ENCODE data around the gene MAPKAP1.

The MAPKAP1 gene

GRCh38 chr9:125706651-125707471 lies at the start of gene MAPKAP1:
MAPKAP1 (minus strand) TSS chr9:125707208; CDS start chr9:125672574, 34,634 bp downstream.
- no peak for TF ChIP-seq CTCF (IDR thresholded peaks at IDR 0.05; ENCODE audit: insufficient read depth, low read depth, low read length, missing control alignments)
- peak within 1 kb of the TSS; percentile 60 for H3K4me3 ChIP-seq (ENCODE audit: low read length)
- peak; percentile 97 for DNase-seq (ENCODE audit: low read depth)

GRCh38 chr9:125756518-125756917 lies 49.5 kb upstream of the MAPKAP1 start:
- H3K4me3 ChIP-seq (ENCODE audit: low read length) = no peak overlapping the region
- TF ChIP-seq CTCF (IDR thresholded peaks at IDR 0.05; ENCODE audit: insufficient read depth, low read depth, low read length, missing control alignments) = no peak
- DNase-seq (ENCODE audit: low read depth) = no peak

GRCh38 chr9:125755340-125755739 lies 48.3 kb upstream of the MAPKAP1 start:
- no peak overlapping the region for H3K4me3 ChIP-seq (ENCODE audit: low read length)
- TF ChIP-seq CTCF (IDR thresholded peaks at IDR 0.05; ENCODE audit: insufficient read depth, low read depth, low read length, missing control alignments) = no peak
- DNase-seq (ENCODE audit: low read depth) = no peak

GRCh38 chr9:125754096-125754495 lies 47.1 kb upstream of the MAPKAP1 start:
- no peak for TF ChIP-seq CTCF (IDR thresholded peaks at IDR 0.05; ENCODE audit: insufficient read depth, low read depth, low read length, missing control alignments)
- H3K4me3 ChIP-seq (ENCODE audit: low read length) = no peak overlapping the region
- DNase-seq (ENCODE audit: low read depth) = no peak

GRCh38 chr9:125752070-125752628 lies 45.1 kb upstream of the MAPKAP1 start:
- peak; percentile 16 for DNase-seq (ENCODE audit: low read depth)
- TF ChIP-seq CTCF (IDR thresholded peaks at IDR 0.05; ENCODE audit: insufficient read depth, low read depth, low read length, missing control alignments) = no peak
- H3K4me3 ChIP-seq (ENCODE audit: low read length) = no peak overlapping the region

- no peak for TF ChIP-seq CTCF (IDR thresholded peaks at IDR 0.05; ENCODE audit: insufficient read depth, low read depth, low read length, missing control alignments)
- H3K4me3 ChIP-seq (ENCODE audit: low read length) = peak overlapping the region; percentile 15
- peak; percentile 13 for DNase-seq (ENCODE audit: low read depth)
Observed at GRCh38 chr9:125750627-125751011, 43.6 kb upstream of the MAPKAP1 start.
